GM12872 (cell line): ENCODE measurements around the gene CCN2.

Source experiments
- CTCF ChIP-seq: IDR thresholded peaks from 3 replicates; pipeline ENCODE4 v1.5.1; 2011; ENCODE audit warnings: low read depth, mild to moderate bottlenecking, low read length, moderate library complexity; ENCODE audit not compliant: insufficient read depth

The CCN2 gene

GRCh38 chr6:131947986-131948661 is 3.0 kb downstream of the CCN2 start:
- TF ChIP-seq CTCF, result no peak

- TF ChIP-seq CTCF, result no peak
Measured at GRCh38 chr6:131946992-131947955, 3.9 kb downstream of the CCN2 start.

- TF ChIP-seq CTCF, result no peak
Measured at GRCh38 chr6:131946404-131946991, 4.7 kb downstream of the CCN2 start.

- TF ChIP-seq CTCF, result no peak
Measured at GRCh38 chr6:131945971-131946370, 5.2 kb downstream of the CCN2 start.

- TF ChIP-seq CTCF, result no peak
Measured at GRCh38 chr6:131937703-131938631, 13.2 kb downstream of the CCN2 start.

- TF ChIP-seq CTCF, result no peak
Measured at GRCh38 chr6:131937226-131937625, 13.9 kb downstream of the CCN2 start.
